Measurements from ENCODE around the gene LINC01488. TPM values are rescaled to one million over a fixed set of nuclear protein-coding genes. Genes with fewer than 3 reads are reported as not detected.

Gene LINC01488
- polyA plus RNA-seq, 1 donor from 2014 or later = not detected

GRCh38 chr11:69537855-69538640 lies 56.6 kb downstream of the LINC01488 start:
- peaks cover 6% of the 10 kb centered on the region for H3K27me3 Mint-ChIP-seq
- peak overlapping the region in 1 of 3 donors; percentile 77 for H3K27ac Mint-ChIP-seq
- peaks cover 0 to 5% (median 2%) of the 10 kb centered on the region in 3 donors for H3K4me1 Mint-ChIP-seq
- no peaks in the 10 kb centered on the region for H3K9me3 Mint-ChIP-seq
- H3K4me3 Mint-ChIP-seq = no peak overlapping the region
- no peaks in the 10 kb centered on the region for H3K36me3 Mint-ChIP-seq

- Mint-ChIP-seq H3K27me3 (peaks cover 10% of the 10 kb centered on the region), H3K4me3 (no peak overlapping the region), H3K36me3 (no peaks in the 10 kb centered on the region), H3K9me3 (no peaks in the 10 kb centered on the region), H3K27ac (peak overlapping the region in 1 of 3 donors; percentile 45), H3K4me1 (peaks cover 0 to 5% (median 2%) of the 10 kb centered on the region in 3 donors)
Measured at GRCh38 chr11:69538854-69539253, 57.4 kb downstream of the LINC01488 start.

- no peaks in the 10 kb centered on the region for H3K9me3 Mint-ChIP-seq
- peak overlapping the region in 1 of 3 donors; percentile 45 for H3K27ac Mint-ChIP-seq
- peak overlapping the region in 2 of 4 donors; percentile 5 to 68 for H3K4me3 Mint-ChIP-seq
- H3K36me3 Mint-ChIP-seq = no peaks in the 10 kb centered on the region
- peaks cover 0 to 5% (median 5%) of the 10 kb centered on the region in 3 donors for H3K4me1 Mint-ChIP-seq
- H3K27me3 Mint-ChIP-seq = peaks cover 11% of the 10 kb centered on the region
Measured at GRCh38 chr11:69539416-69540117, 58.1 kb downstream of the LINC01488 start.

- no peak overlapping the region for H3K27ac Mint-ChIP-seq
- no peaks in the 10 kb centered on the region for H3K9me3 Mint-ChIP-seq
Measured at GRCh38 chr11:69540118-69541000, 58.9 kb downstream of the LINC01488 start.

DNA sequence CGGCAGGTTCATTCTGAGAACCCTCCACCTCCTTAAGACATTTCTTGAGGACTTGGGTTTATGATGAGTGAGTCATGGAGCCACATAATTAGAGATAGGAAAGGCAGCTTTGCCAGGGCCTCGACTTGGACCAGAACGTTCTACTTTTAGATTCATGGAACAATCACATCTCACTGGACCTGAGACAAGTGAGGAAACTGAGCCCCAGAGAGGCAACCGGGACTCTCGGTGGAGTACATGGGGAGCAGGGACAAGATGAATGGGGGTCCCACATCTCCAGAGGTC lies 59.5 kb downstream of the LINC01488 start:
- Mint-ChIP-seq H3K27me3 (peaks cover 16% of the 10 kb centered on the region), H3K4me3 (no peak overlapping the region), H3K36me3 (no peaks in the 10 kb centered on the region), H3K9me3 (no peaks in the 10 kb centered on the region), H3K27ac (no peak overlapping the region), H3K4me1 (peaks cover 0 to 5% (median 5%) of the 10 kb centered on the region in 3 donors)

More at GRCh38 chr11:69540118-69541000, 58.9 kb downstream of the LINC01488 start:
- peak overlapping the region in 2 of 4 donors; percentile 38 to 68 for H3K4me3 Mint-ChIP-seq
- no peaks in the 10 kb centered on the region for H3K36me3 Mint-ChIP-seq
- H3K4me1 Mint-ChIP-seq = peaks cover 0 to 5% (median 5%) of the 10 kb centered on the region in 3 donors
- H3K27me3 Mint-ChIP-seq = peaks cover 13% of the 10 kb centered on the region

- Mint-ChIP-seq H3K4me1 (peaks cover 3 to 9% (median 8%) of the 10 kb centered on the region in 3 donors), H3K27me3 (peaks cover 19% of the 10 kb centered on the region), H3K4me3 (no peak overlapping the region), H3K36me3 (no peaks in the 10 kb centered on the region), H3K9me3 (no peaks in the 10 kb centered on the region), H3K27ac (no peak overlapping the region)
Measured at GRCh38 chr11:69541501-69542313, 60.2 kb downstream of the LINC01488 start.

DNA sequence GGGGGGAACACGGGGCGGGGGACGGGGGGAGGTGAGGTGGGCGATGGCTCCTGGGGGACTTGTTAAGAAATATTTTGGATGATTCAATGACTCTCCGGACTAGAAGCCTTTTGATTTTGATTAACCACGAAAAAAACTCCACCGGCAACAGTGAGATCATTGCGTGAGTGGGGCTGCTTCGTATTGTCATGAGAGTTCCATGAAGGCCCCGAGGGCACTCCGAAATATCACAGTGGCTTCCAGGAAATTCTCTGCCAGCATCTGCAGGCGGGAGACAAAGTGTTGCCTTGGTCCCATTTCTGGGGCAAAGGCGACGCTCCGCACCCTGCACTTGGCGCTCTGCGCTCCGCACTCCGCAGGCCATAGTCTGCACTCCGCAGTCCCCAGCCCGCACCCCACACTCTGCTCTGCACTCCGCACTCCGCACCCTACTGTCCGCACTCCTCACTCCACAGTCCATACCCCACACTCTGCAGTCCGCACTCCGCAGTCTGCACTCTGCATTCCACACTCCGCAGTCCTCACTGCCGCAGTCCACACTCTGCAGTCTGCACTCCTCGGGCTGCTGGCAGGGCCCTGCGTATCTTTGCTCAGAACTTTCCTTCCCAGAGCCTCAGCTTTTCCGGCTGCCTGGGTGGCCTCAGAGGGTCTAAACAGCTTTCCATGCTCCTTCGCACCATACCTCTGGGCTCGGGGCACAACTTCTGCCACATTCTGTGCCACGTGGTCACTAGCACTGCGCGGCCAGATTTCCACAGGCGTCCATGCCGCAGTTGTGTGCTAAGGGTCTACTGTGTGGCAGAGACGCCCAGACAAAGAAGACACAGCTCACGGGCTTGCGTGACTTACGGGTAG lies 61.1 kb downstream of the LINC01488 start:
- H3K4me3 Mint-ChIP-seq = no peak overlapping the region
- H3K9me3 Mint-ChIP-seq = no peaks in the 10 kb centered on the region
- no peaks in the 10 kb centered on the region for H3K36me3 Mint-ChIP-seq
- H3K4me1 Mint-ChIP-seq = peaks cover 8 to 13% (median 10%) of the 10 kb centered on the region in 3 donors
- peaks cover 20% of the 10 kb centered on the region for H3K27me3 Mint-ChIP-seq
- H3K27ac Mint-ChIP-seq = peak overlapping the region in 1 of 3 donors; percentile 39

Other genes with a start within 250 kb of the LINC01488 start
- 1.4 TPM for gene MYEOV, start 187.5 kb upstream of the LINC01488 start, polyA plus RNA-seq
- gene CCND1, start 159.5 kb downstream of the LINC01488 start, polyA plus RNA-seq = 9.6 TPM
- gene LTO1, start 193.7 kb downstream of the LINC01488 start, polyA plus RNA-seq = 14.0 TPM
- gene FGF19, start 222.4 kb downstream of the LINC01488 start, polyA plus RNA-seq = not detected